GM19240 (cell line): Measurements from ENCODE around the gene IFT80.
"Not testable (repeated sequence)": the region's sequence is repeated elsewhere in the genome, so short reads cannot be mapped to it uniquely, and the experiment has no call there.

Source experiments
- DNase-seq: peaks from one replicate; pipeline ENCODE4 v3.0.0; 2011; ENCODE audit warnings: low spot score; ENCODE audit not compliant: insufficient read length

The IFT80 gene

GRCh38 chr3:160365869-160366522 is 33.0 kb downstream of the IFT80 start:
- DNase-seq: no peak

GRCh38 chr3:160362896-160363295 is 36.1 kb downstream of the IFT80 start:
- not testable (repeated sequence) for DNase-seq

GRCh38 chr3:160355826-160356225 is 43.2 kb downstream of the IFT80 start:
- DNase-seq: no peak

- DNase-seq: no peak
Measured at GRCh38 chr3:160346511-160346910, 52.5 kb downstream of the IFT80 start.

GRCh38 chr3:160343132-160343531 is 55.9 kb downstream of the IFT80 start:
- no peak for DNase-seq

- no peak for DNase-seq
Measured at GRCh38 chr3:160340351-160340750, 58.7 kb downstream of the IFT80 start.

- DNase-seq: no peak
Measured at GRCh38 chr3:160331127-160331937, 67.7 kb downstream of the IFT80 start.

- no peak for DNase-seq
Measured at GRCh38 chr3:160330690-160331089, 68.3 kb downstream of the IFT80 start.

- DNase-seq: no peak
Measured at GRCh38 chr3:160330109-160330508, 68.9 kb downstream of the IFT80 start.

GRCh38 chr3:160326286-160326685 is 72.7 kb downstream of the IFT80 start:
- not testable (repeated sequence) for DNase-seq

GRCh38 chr3:160321821-160322220 is 77.2 kb downstream of the IFT80 start:
- not testable (repeated sequence) for DNase-seq

GRCh38 chr3:160319322-160319721 is 79.7 kb downstream of the IFT80 start:
- no peak for DNase-seq

GRCh38 chr3:160314995-160315394 is 84.0 kb downstream of the IFT80 start:
- no peak for DNase-seq

- no peak for DNase-seq
Measured at GRCh38 chr3:160312014-160312624, 86.9 kb downstream of the IFT80 start.

GRCh38 chr3:160302806-160303205 is 96.2 kb downstream of the IFT80 start:
- no peak for DNase-seq

- DNase-seq: no peak
Measured at GRCh38 chr3:160296591-160296990, 102.4 kb downstream of the IFT80 start.

- DNase-seq: no peak
Measured at GRCh38 chr3:160291909-160292299, 107.1 kb downstream of the IFT80 start.

GRCh38 chr3:160291290-160291908 is 107.6 kb downstream of the IFT80 start:
- DNase-seq: no peak

- no peak for DNase-seq
Measured at GRCh38 chr3:160287666-160288065, 111.4 kb downstream of the IFT80 start.

GRCh38 chr3:160286231-160286630 is 112.8 kb downstream of the IFT80 start:
- DNase-seq: no peak

GRCh38 chr3:160280836-160281235 is 118.2 kb downstream of the IFT80 start:
- DNase-seq: no peak

- no peak for DNase-seq
Measured at GRCh38 chr3:160279657-160280056, 119.4 kb downstream of the IFT80 start.
